Jurkat, Clone E6-1 (cell line): ENCODE results near the gene PLPP1.

Source experiments
- DNase-seq: peaks from one replicate; pipeline ENCODE4 v3.0.0-alpha.2; 2011; ENCODE audit warnings: low read depth, low spot score
- H3K4me3 ChIP-seq: 2 replicates; pipeline ENCODE4 v1.5.1; 2011; ENCODE audit warnings: mild to moderate bottlenecking, low read length, control low read depth, moderate library complexity

Gene PLPP1

DNA sequence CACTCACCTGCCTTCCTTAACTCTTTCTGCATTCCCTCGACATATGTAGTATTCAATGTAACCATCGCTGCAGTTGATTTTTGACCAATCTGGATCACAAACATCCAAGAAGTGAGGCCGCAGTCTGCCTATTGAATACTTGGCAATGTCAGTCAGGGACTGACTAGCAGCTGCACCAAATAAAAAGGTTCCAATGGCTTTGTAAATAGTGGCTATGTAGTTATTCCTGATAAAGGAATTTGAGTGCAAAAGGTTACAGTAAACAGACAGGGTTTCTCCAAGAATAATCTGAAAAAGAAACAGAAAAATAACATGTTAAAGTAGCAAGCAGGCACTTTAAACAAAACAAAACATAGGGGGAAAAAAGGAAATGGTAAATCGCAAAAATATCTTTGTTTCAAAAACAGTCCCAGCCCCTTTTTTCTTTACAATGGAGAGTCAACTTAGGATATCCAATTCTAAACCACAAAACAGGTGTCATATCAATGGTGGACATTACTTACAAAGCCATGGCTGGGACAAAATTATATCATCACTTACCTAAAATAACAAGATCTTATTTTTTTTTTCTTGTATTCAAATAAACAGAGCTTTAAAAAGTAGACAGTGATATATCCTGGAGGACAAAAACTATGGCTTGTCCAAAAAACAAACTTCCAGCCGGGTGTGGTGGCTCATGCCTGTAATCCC lies 66.8 kb downstream of the PLPP1 start:
- no peak overlapping the region for H3K4me3 ChIP-seq
- DNase-seq: no peak

DNA sequence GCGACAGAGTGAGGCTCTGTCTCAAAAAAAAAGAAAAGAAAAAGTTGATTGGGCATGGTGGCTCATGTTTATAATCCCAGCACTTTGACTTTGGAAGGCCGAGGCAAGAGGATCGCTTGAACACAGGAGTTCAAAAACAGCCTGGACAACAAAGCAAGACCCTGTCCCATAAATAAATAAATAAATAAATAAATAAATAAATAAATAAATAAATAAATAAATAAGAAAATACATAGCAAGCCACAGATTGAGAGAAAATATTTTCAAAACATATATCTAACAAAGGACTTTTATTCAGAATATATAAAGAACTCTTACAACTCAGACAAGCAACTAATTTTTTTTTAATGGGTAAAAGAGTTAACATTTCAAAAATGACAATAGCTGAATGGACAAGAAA lies 71.2 kb downstream of the PLPP1 start:
- no peak for DNase-seq
- no peak overlapping the region for H3K4me3 ChIP-seq

DNA sequence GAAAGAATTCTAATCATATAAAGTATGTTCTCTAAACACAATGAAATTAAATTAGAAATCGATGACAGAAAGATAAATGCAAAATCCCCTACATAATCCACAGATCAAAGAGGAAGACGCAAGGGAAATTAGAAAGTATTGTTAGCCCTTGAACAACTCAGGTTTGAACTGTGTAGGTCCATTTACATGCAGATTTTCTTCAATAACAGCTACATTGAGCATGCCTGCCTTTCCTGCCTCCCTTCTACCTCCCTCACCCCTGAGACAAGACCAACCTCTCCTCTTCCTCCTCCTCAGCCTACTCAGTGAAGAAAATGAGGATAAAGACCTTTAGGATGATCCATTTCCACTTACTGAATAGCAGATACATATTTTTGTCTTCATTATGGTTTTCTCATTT lies 75.2 kb downstream of the PLPP1 start:
- H3K4me3 ChIP-seq: no peak overlapping the region
- no peak for DNase-seq

DNA sequence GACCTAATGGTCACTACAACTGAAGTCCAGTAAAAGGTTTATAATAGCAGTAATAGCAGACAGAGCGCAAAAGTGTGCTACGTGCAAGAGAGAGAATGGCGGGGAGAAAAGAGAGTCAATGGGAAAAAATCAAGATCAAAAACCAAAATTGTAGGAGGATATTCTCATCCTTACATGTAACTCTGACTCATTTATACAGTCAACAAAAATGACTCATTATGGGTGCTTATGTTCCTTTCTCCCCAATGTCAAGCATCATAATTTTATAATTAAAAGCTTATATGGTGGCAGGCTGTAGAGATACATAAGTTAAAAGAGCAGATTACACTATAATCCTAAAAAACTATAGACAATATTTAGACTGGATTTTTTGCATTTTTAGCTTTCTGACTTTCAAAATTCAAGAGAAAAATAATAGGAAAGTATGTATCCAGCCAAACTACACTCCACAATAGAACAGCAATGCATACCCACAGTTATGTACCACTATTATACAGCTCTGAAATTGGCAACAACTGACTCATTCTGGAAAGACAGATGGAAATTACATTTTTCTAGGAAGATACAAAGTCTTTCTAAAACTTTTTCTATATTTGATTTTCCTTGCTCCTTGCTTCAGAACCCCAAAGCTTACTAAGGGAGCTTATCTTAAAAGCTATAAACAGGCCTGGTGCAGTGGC lies 78.4 kb downstream of the PLPP1 start:
- H3K4me3 ChIP-seq: no peak overlapping the region
- DNase-seq: no peak

DNA sequence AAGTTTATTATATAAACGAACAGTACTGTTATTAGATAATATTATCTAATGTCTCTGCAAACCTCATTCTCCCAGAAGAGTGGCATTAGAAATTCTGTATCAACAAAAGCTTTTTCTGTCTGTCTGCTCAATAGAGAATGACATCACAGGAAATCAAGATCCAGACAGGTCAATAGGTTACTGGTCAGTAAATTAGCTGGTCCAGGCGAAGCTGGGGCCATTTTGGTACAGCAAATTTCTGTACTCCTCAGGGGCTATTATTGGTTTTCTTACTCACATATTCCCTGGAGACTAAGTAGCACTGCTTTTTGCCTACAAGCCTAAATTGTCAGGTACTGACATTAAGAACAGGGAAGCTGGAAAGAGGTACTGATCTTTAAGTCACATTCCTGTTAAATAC lies 80.5 kb downstream of the PLPP1 start:
- DNase-seq: no peak
- H3K4me3 ChIP-seq: no peak overlapping the region

DNA sequence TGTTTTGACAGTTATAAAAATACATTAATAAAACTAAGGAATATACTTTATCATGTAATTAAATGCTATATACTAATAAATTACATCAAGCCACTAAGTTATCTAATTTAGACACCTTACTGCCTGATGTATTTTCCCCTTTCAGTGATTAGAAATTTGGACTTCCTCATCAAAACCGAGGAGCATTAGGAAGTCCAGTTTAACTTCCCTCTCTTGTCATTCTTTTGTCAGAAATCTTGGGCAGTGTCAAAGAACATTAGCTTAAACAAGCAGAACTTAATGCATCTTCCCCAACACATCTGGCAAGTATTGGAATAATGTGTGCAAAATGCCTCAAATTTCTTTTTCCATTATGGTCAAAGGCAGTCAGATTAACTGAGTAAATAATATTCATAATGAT lies 81.6 kb downstream of the PLPP1 start:
- DNase-seq: no peak
- no peak overlapping the region for H3K4me3 ChIP-seq

DNA sequence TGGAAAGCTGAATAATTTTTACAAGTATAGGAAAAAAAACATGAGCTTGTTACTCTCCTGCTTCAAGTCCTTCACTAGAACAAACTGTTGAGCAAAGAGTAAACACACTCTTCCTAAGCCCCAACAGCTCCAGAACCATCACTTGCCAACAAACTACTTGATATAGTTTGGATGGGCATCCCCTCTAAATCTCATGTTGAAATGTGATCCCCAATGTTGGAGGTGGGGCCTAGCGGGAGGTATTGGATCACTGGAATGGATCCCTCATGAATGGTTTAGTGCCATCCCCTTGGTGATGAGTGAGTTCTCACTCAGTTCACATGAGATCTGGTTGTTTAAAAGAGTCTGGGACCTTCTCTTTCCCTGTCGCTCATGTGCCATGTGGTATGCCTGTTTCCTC lies 82.8 kb downstream of the PLPP1 start:
- no peak for DNase-seq
- H3K4me3 ChIP-seq: no peak overlapping the region

DNA sequence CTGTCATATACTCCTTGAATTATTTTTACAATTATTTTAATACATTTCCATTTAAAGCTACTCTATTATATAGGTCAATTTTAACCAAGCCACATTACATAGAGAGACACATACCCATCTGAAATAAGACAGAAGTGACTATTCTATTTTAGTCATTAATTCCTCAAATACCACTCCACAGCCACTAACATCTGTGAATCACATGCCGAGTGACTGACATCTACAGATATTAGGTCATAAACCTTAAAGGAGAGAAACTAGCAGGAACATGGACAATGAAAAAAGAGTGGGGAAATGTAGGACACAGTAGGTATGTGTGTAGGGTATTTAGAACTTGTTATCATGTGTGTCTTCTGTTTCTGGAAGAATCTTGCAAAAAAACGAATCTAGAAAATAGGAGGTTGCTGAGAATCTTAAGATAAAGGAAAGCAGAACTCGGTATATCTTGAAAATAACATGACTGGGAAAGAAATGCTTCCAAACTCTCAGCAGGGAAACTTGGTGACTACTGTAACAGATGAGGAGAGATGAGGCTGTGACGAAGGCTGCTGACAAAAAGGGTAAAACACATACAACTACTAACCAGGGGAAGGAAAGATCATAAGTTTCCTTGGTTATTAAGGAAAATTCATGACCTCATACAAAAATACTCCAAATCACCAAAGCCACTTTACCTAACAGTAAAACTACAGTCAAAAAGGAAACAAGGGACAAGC lies 84.6 kb downstream of the PLPP1 start:
- DNase-seq: no peak
- H3K4me3 ChIP-seq: no peak overlapping the region

DNA sequence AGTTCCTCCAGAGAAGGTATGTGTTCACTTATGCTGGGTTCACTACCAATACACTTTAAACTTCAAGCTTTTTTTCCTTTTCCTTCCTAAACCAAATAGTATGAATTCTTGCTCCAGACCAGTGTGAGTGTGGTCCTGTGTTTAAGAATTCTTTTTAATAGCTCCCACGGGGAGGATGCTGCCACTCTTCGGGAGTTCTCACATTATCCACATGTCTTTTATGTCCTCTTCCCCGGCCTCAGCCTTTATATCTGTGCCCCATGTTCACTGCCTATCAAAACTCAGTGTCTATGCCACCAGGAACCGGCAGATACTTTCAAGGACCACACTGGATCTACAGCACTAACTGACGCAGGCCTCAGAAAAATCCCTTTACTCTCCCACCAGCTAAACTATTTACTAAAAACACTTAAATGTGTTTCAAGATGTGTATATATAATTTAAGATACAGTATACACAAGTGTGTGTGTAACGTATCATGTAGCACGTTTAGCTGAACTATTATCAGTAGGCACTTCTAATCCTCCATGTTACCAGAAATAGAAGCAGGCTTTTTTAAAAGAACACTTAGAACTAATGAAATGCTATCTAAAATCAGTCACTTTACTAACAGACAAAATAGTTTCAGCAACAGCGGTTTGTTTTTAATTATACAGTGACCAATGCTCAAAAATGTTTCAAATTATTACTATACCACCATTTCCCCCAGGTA lies 88.0 kb downstream of the PLPP1 start:
- H3K4me3 ChIP-seq: no peak overlapping the region
- DNase-seq: no peak

DNA sequence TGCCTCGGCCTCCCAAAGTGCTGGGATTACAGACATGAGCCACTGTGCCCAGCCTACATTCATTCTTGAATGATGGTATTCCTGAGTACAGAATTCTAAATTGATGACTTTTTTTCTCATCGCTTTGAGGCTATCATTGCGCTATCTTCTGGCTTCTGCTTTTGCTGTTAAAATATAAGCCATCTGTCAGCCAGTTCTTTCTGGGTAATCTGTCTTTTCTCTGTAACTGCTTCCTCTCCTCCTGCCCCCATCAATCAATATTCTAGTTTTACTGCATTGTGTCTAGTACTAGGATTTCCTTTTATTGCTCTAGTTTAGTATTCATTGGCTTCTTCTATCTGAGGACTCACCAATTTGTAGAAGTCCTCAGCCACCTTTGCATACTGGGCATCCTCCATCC lies 89.0 kb downstream of the PLPP1 start:
- DNase-seq: no peak
- H3K4me3 ChIP-seq: no peak overlapping the region

DNA sequence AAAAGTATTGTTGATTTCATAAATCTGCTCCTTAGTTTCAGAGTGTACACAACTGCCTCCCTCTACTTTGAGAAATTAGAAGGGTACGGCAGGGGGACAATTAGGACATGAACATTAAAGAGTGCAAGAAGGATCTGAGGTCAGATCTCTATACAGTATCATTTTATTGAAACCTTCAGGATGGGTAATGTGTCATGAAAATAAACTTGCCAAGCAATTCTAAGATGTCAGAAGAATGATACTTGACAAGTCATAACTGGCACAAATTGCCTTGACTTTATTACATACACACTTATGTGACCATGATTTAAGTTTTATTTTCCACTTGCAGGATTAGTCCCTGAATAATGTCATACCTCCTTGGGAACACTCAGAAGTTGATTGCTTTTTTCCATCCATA lies 92.8 kb downstream of the PLPP1 start:
- H3K4me3 ChIP-seq: no peak overlapping the region
- no peak for DNase-seq

DNA sequence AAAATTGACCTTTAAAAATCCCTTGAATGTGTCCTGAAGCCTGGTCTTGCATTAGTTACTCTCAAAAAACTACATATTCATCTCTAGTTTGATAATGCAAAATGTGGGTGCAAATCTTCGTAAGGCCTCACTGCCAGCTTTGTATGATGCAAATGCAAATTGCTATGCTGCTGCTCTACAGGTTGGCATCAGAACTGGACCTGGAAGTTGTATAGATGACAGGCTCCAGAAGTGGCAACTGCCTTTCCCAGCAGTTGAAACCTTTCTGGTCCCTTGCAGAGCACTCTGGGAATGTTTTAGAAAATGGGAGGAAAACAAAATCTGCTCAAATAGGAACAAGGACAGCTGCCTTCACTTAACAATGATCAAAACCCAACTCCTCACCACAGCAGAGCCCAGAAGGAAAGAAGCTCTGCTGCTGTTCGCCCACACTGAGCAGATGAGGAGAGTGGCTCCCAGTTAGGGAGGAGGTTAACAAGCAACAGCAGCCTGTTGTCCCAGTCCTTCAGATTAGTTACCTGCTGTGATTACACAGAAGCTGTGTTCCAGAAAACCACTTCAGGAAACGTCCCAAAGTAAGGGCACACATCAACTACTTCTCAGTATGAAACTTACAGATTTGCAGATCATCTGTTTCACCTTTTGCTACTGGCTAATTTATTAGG lies 93.5 kb downstream of the PLPP1 start:
- H3K4me3 ChIP-seq: no peak overlapping the region
- no peak for DNase-seq

DNA sequence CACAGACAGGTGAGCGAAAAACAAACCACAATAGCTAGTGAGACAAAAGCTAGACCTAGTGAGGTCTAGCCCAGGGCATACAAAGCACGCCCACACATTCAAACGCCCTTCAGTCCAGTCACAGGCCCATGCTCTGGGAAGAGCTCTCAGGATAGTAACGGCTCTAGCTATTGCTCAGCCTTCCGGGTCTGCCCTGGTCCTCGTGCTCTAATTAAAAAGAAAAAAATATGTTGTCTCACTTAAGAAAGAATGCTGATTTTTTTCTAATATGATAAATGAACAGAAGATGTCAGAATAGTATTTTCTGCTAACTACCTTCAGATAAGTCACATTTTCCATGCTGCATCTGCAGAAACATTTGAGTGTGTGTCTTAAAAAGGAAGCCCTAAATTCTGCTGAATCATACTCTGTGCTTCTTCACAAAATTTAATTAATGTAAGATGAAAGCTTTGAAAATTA lies 94.5 kb downstream of the PLPP1 start:
- DNase-seq: no peak
- no peak overlapping the region for H3K4me3 ChIP-seq

DNA sequence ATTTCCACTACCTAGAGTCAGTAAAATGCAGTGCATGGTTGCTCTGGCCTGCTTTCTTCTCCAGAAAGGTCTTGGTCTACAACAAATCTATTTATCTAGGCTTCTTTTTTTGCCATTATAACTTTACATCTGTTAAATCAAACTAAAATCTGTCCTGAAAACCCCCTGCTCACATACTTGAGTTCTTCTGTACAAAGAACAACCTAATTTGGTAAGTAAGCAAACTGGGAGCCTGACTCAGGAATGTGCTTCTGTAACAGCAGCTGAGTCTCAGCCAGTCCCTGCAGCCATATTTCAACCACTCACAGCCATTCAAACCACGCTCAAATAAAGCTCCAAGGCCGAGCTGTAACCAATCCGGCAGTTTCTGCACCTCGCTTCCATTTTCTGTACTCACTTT lies 95.8 kb downstream of the PLPP1 start:
- no peak for DNase-seq
- H3K4me3 ChIP-seq: no peak overlapping the region

DNA sequence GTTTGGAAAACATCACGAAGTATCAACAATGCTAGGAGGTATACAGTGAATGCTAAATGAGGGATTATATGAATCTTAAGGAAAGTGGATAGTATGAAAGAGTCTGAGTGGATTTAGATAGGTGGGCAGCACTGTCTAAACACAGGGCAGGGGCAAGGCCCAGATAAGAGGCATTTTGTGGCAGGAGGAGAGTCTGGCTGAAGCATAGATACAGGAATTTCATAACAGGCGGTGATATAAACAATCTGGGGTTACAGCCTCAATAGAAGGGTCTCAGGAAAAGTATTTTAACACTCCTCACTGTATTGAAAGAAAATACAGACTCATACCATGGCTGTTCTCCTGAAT lies 96.9 kb downstream of the PLPP1 start:
- no peak overlapping the region for H3K4me3 ChIP-seq
- DNase-seq: no peak

DNA sequence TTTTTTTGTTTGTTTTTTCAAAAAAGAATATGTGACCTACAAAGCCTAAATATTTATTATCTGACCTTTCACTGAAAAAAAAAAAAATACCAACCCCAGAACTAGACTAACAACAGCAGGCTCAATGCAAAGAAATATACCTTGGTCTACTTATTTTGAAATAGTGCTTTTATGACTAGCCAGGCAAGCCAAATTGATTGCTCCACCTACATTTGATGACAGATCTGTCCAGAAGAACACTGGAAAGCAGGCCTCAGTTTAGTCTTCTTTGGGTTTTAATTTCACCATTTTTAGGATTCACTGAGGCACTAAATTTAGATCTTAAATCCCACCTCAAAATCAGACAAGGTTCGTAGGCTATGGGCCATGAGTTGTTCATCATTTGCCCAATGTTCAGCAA lies 97.3 kb downstream of the PLPP1 start:
- no peak overlapping the region for H3K4me3 ChIP-seq
- DNase-seq: no peak

DNA sequence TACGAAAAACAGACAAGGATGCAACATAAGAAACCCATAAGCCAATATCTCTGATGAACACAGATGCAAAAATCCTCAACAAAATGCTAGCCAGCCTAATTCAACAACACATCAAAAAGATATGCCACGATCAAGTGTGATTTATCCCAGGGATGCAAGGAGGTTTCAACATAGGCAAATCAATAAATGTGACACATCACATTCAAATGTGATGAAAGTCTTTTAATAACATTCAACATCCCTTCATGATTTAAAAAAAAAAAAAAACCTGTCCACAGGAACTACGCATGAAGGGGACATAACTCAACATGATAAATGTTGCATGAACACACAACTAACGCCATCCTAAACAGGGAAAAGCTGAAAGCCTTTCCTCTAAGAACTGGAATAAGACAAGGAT lies 102.2 kb downstream of the PLPP1 start:
- no peak overlapping the region for H3K4me3 ChIP-seq
- no peak for DNase-seq

DNA sequence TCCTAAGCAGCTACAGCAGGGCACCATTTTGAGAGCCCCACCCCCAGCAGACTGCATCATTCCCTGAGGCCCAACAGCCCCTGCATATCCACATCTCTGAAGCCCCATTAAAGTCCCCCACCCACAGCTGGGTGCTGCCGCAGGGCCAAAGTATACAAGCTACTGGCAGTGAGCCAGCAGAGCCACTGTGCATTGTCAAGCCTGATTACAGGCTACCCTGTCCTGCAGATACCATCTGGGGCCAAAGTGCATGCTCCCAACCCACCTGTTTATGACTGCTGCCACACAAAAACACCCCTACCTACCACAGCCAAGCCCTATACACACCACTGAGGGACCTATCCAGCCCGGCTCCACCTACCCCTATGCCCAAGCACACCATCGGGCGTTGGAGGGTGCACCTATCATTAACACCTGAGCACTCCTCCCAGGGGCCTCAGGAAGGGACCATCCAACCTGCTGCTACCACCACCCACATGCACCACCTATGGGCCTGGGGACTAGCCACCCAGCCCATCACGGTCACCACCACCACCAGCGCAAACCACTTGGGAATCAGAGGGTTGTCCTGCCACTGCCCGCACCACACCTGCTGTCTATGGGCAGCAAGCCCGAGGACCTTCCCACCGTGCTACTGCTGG lies 105.0 kb downstream of the PLPP1 start:
- no peak overlapping the region for H3K4me3 ChIP-seq
- DNase-seq: no peak

DNA sequence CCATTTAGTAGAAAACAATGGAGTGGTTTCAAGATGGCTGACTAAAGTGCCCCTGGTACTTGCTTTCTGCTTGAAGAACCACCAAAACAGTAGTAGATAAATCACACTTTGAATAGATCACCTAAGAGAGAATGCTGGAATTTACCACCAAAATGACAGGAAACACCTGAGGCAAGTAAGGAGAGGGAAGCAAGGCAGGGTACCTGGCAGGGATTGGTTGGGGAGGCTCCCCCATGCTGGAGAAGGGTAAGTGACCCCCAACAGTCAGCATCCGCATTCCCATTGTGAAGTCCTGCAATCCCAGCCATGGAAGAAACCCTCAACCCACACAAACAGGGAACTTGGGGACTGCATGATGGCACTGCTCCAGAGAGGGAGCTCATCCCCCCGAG lies 105.5 kb downstream of the PLPP1 start:
- no peak overlapping the region for H3K4me3 ChIP-seq
- no peak for DNase-seq
